Suprapubic skin (tissue), 4 donors: Measurements from ENCODE around the gene DCTPP1. TPM values are rescaled to one million over a fixed set of nuclear protein-coding genes. Genes with fewer than 3 reads are reported as not detected.

ENCODE experiments used
- DNase-seq, 2 donors: peaks; one replicate each; pipeline ENCODE4 v3.0.0-alpha.2; 2019; ENCODE audit warnings: low spot score in 2 of 2
- H3K27ac ChIP-seq: fragments of 200-600 bp; sonication (generic); one replicate; pipeline ENCODE4 v1.5.1; 2019
- H3K27me3 ChIP-seq: fragments of 200-600 bp; sonication (generic); one replicate; pipeline ENCODE4 v1.5.1; 2019
- H3K36me3 ChIP-seq: fragments of 200-600 bp; sonication (generic); one replicate; pipeline ENCODE4 v1.5.1; 2019
- H3K4me1 ChIP-seq: fragments of 200-600 bp; sonication (generic); one replicate; pipeline ENCODE4 v1.5.1; 2019
- H3K4me3 ChIP-seq: fragments of 200-600 bp; sonication (generic); one replicate; pipeline ENCODE4 v1.5.1; 2019; ENCODE audit warnings: mild to moderate bottlenecking
- H3K9me3 ChIP-seq: fragments of 200-600 bp; sonication (generic); one replicate; pipeline ENCODE4 v1.5.1; 2019
- EP300 ChIP-seq: sonication (generic); formaldehyde crosslinking; IDR thresholded peaks from one replicate; pipeline ENCODE4 v1.6.1; 2017; ENCODE audit warnings: antibody characterized with exemption
- POLR2A ChIP-seq, 2 donors: fragments of 450-650 bp; IDR thresholded peaks; one replicate each; pipeline ENCODE4 v1.6.1; 2017; ENCODE audit warnings: antibody characterized with exemption in 2 of 2, mild to moderate bottlenecking in 2 of 2, moderate library complexity in 2 of 2
- POLR2AphosphoS5 ChIP-seq, 3 donors: sonication (generic); formaldehyde crosslinking; IDR thresholded peaks; one replicate each; pipeline ENCODE4 v1.6.1; 2017; ENCODE audit warnings: antibody characterized with exemption in 3 of 3
- whole genome bisulfite sequencing: methylation state at CpG from one replicate; pipeline ENCODE4 v1.1.5; 2018; 5-methylcytosine and 5-hydroxymethylcytosine counted together
- total RNA-seq, 4 donors: library from RNA; depleted of rRNA; stranded (reverse); fragments of >200 nt; gene quantifications; one replicate each; pipeline ENCODE4 v1.1.0, GENCODE V29; 2016
- TF ChIP-seq, protein P1 (sequence below), 2 donors: fragments of 200-600 bp in 1 of 2; fragments of 450-650 bp in 1 of 2; sonication (generic) in 1 of 2; IDR thresholded peaks; one replicate each; pipeline ENCODE4 v1.5.1; 2016 to 2019; ENCODE audit warnings: antibody characterized with exemption in 2 of 2, mild to moderate bottlenecking in 1 of 2, moderate library complexity in 1 of 2

DCTPP1 gene
- total RNA-seq, 4 donors from 2014 or later: 17.2 to 26.0 (median 20.0) TPM

DNA sequence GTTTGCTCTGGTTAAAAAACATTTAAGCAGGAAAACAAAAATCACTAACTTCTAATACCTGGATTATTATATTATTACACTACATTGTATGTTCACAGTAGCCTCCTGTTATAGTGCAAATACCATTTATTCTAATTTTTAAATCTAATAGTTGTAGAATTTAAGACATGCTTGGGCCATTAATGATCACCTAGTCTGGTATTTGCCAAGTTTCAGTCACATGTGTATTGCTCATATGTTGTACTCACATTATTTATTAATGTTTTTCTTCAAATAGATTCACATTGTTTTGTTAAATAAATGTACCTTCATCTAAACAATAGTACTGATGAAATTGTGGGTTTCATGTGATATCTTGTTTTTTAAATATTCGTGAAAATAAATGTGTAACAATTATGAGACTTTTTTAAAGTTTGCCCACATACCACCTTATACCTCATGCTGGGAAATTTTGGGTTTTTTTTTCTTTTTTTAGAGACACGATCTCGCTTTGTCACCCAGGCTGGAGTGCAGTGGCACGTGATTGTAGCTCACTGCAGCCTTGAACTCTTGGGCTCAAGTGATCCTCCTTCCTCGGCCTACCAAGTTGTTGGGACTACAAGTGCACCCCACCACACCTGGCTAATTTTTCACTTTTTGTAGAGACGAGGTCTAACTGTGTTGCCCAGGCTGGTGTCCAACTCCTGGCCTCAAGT lies 16.6 kb downstream of the DCTPP1 start:
- DNase-seq: no peak
- no peak overlapping the region for H3K4me3 ChIP-seq
- H3K36me3 ChIP-seq: no peaks in the 10 kb centered on the region
- 82% methylated on average over 6 of the region's 6 CpGs for WGBS
- peaks cover 27% of the 10 kb centered on the region for H3K4me1 ChIP-seq
- H3K9me3 ChIP-seq: no peaks in the 10 kb centered on the region
- H3K27ac ChIP-seq: no peak overlapping the region
- H3K27me3 ChIP-seq: no peaks in the 10 kb centered on the region
- TF ChIP-seq EP300: no peak
- TF ChIP-seq, protein P1, sequence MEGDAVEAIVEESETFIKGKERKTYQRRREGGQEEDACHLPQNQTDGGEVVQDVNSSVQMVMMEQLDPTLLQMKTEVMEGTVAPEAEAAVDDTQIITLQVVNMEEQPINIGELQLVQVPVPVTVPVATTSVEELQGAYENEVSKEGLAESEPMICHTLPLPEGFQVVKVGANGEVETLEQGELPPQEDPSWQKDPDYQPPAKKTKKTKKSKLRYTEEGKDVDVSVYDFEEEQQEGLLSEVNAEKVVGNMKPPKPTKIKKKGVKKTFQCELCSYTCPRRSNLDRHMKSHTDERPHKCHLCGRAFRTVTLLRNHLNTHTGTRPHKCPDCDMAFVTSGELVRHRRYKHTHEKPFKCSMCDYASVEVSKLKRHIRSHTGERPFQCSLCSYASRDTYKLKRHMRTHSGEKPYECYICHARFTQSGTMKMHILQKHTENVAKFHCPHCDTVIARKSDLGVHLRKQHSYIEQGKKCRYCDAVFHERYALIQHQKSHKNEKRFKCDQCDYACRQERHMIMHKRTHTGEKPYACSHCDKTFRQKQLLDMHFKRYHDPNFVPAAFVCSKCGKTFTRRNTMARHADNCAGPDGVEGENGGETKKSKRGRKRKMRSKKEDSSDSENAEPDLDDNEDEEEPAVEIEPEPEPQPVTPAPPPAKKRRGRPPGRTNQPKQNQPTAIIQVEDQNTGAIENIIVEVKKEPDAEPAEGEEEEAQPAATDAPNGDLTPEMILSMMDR (IDR thresholded peaks at IDR 0.05): no peak
- no peak for TF ChIP-seq POLR2AphosphoS5 (IDR thresholded peaks at IDR 0.05)
- TF ChIP-seq POLR2A (IDR thresholded peaks at IDR 0.05): no peak

DNA sequence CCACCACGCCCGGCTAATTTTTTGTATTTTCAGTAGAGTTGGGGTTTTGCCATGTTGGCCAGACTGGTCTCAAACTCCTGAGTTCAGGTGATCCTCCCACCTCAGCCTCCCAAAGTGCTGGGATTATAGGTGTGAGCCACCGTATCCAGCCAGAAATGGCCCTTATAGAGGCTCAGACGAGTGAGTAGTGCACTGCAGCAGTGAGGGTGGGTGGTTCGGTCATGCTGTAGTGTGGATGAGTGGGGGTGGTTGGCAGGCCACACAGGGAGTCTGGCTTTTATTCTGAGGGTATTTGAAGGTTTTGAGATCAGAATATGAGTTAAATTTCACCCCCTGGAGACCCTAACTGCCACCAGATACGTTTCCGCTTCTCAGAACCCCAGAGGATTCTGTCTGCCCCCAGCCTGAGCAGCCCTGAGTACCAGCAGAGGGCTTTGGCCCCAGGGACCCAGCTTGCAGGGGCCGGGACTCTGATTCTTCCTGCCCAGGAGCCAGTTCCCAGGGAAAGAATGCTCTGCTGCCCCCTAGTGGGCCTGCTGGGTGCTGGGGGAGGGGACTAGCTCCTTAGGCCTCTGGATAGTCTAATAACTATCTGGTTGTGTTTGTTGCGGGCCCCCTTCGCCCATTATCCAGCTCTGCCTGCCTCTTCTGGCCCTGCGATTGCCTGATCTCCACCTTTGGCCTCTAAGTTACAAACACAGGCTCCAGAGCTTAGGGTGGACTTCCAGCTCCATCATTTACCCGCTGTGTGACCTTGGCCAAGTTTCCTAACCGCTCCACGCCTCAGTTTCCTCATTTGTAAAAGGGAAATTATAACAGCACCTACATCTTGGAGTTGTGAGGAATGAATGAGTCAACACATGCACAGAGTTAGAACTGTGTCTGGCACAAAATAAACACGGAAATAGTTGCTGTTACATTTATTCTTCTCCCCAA lies 20.4 kb downstream of the DCTPP1 start:
- H3K36me3 ChIP-seq: no peaks in the 10 kb centered on the region
- TF ChIP-seq EP300 (no peak), POLR2AphosphoS5 (IDR thresholded peaks at IDR 0.05) (peak in 1 of 3 donors; percentile 31), POLR2A (IDR thresholded peaks at IDR 0.05) (no peak)
- TF ChIP-seq, protein P1 (IDR thresholded peaks at IDR 0.05): peak; percentile 84 to 93
- WGBS: 45% methylated on average over 14 of the region's 15 CpGs
- peak; percentile 94 for DNase-seq
- H3K4me1 ChIP-seq: peaks cover 32% of the 10 kb centered on the region
- no peak overlapping the region for H3K27ac ChIP-seq
- no peaks in the 10 kb centered on the region for H3K27me3 ChIP-seq
- H3K4me3 ChIP-seq: no peak overlapping the region
- H3K9me3 ChIP-seq: no peaks in the 10 kb centered on the region

DNA sequence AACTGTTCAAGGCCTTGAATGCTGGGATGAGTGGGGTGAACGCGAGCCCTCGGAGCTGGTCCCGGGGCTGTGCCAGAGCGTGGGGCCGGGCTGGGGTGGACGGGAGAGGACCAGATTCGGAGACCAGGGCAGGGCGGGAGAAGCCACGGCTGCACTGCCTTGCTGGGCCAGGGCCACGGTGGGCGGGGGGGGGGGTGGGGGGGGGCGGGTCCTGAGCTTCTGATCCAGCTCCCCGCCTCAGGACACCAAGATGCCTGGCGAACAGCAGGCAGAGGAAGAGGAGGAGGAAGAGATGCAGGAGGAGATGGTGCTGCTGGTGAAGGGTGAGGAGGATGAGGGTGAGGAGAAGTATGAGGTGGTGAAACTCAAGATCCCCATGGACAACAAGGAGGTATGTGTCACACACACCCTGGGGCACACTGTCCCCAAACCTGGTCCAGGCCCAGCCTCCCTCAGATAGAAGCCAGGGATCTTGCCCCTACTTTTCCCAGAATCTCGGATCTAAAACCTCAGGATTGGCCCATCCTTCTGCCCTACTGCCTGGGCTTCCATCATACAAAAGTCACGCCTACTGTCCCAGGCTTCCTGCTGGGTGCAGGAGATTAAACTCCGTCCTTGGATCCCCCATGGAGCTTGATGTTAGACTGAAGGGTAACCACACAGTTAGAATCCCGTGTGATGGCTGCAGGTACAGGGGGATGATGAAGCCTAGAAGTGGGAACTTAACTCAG lies 21.9 kb downstream of the DCTPP1 start:
- peak overlapping the region; percentile 74 for H3K4me3 ChIP-seq

DNA sequence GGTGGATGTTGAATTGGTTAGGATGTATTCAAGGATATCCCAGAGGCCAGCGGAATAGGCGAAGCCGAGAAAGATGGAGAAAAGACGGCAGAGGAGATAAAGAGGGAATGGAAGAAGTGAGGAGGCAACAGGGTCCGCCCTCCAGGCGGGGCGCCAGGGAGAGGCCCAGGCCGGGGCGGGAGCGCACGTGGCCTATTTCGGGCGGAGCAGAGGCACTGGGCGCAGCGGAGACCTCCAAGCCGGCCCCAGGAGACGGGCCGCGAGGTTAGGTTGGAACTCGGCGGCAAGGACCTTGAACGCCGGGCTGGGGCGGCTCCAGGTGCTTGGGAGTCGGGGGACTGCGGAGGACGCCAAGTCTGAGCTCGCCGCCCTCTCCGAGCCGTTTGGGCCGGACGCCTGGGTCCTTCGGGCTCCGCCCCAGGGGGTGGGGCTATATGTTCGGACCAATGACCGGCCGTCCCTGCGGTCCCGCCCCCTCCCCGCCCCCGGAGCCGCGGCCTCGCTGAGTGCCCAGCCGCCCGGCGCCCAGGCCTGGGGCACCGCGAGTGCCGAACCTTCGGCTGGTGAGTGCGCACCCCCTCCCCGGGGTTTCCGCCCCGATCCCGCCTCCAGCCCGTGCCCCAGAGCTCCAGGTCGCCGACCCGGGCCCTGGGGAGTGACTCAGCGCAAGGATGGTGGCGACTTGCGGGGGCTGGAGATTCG lies 22.6 kb downstream of the DCTPP1 start, which contains the start of gene ZNF771:
Gene ZNF771, plus strand, starts transcription at position 505 of the 702 bp plus-strand sequence. CDS start 448 bp downstream, outside the sequence.
- DNase-seq: peak; percentile 94 to 95
- Histone ChIP-seq H3K9me3 (no peaks in the 10 kb centered on the region), H3K4me1 (peaks cover 32% of the 10 kb centered on the region), H3K27me3 (no peaks in the 10 kb centered on the region), H3K27ac (peak within 1 kb of the TSS; percentile 90), H3K4me3 (peak within 1 kb of the TSS; percentile 74), H3K36me3 (no peaks in the 10 kb centered on the region)
- TF ChIP-seq POLR2A (IDR thresholded peaks at IDR 0.05) (no peak), EP300 (no peak), POLR2AphosphoS5 (IDR thresholded peaks at IDR 0.05) (peak in 2 of 3 donors; percentile 7 to 80)
- TF ChIP-seq, protein P1 (IDR thresholded peaks at IDR 0.05): no peak
- WGBS: 0% methylated on average over 17 of the region's 65 CpGs

More for the DNA sequence above, 21.9 kb downstream of the DCTPP1 start:
- no peaks in the 10 kb centered on the region for H3K27me3 ChIP-seq
- TF ChIP-seq POLR2A (IDR thresholded peaks at IDR 0.05): no peak
- no peak for TF ChIP-seq EP300
- H3K9me3 ChIP-seq: no peaks in the 10 kb centered on the region
- WGBS: 22% methylated on average over 9 of the region's 19 CpGs
- H3K36me3 ChIP-seq: no peaks in the 10 kb centered on the region
- H3K27ac ChIP-seq: peak overlapping the region; percentile 90
- peaks cover 32% of the 10 kb centered on the region for H3K4me1 ChIP-seq
- no peak for DNase-seq

DNA sequence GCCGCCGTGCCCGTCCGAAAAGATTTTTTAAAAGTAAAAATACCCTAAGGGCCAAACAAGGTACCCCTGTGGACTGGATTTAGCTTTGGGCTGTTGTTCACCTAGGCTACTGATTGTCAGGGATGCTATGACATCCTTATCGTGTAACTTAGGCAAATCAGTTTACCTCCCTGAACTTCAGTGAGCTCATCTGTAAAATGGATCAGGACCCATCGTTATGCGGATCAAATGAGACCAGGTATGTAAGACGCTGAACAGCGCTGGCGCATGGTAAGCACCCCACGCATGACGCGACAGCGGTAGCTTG lies 23.1 kb downstream of the DCTPP1 start:
- Histone ChIP-seq H3K27ac (peak overlapping the region; percentile 90), H3K4me3 (peak overlapping the region; percentile 74), H3K36me3 (no peaks in the 10 kb centered on the region), H3K27me3 (no peaks in the 10 kb centered on the region), H3K4me1 (peaks cover 32% of the 10 kb centered on the region), H3K9me3 (no peaks in the 10 kb centered on the region)
- WGBS: 18% methylated on average over 12 of the region's 14 CpGs
- TF ChIP-seq, protein P1 (IDR thresholded peaks at IDR 0.05): no peak
- TF ChIP-seq EP300 (no peak), POLR2AphosphoS5 (IDR thresholded peaks at IDR 0.05) (no peak), POLR2A (IDR thresholded peaks at IDR 0.05) (no peak)
- DNase-seq: no peak
